K562 (cell line): ENCODE results near the gene SCYGR5.
"Not testable (repeated sequence)": the region's sequence is repeated elsewhere in the genome, so short reads cannot be mapped to it uniquely, and the experiment has no call there.

Experiments
- GATA2 ChIP-seq: sonication (generic); formaldehyde crosslinking; IDR thresholded peaks from 2 replicates; pipeline ENCODE4 v1.4.0; 2020; ENCODE audit warnings: mild to moderate bottlenecking, missing genetic modification reagents
- NFE2 ChIP-seq: IDR thresholded peaks from 2 replicates; pipeline ENCODE4 v1.6.1; 2014; ENCODE audit warnings: antibody characterized with exemption, low read depth
- PTBP1 ChIP-seq: fragments of 200-400 bp; formaldehyde crosslinking; IDR thresholded peaks from 2 replicates; pipeline ENCODE4 v1.6.1; 2017; ENCODE audit warnings: low read depth, low read length
- RBM39 ChIP-seq: fragments of 200-400 bp; formaldehyde crosslinking; optimal IDR thresholded peaks from 2 replicates; pipeline ENCODE3; 2018; ENCODE audit warnings: low read depth, low read length
- RCOR1 ChIP-seq, 2 experiments: IDR thresholded peaks; 2 replicates each; pipeline ENCODE4 v1.6.1; 2012; ENCODE audit warnings: low read depth in 2 of 2, low read length in 2 of 2, borderline replicate concordance in 1 of 2, improper control_type of control experiment in 1 of 2
- SMAD1 ChIP-seq: fragments of 150-350 bp; IDR thresholded peaks from 2 replicates; pipeline ENCODE4 v1.6.1; 2014; ENCODE audit warnings: low read length, low read depth; ENCODE audit not compliant: partially characterized antibody
- SRSF9 ChIP-seq: fragments of 200-400 bp; formaldehyde crosslinking; IDR thresholded peaks from 2 replicates; pipeline ENCODE4 v1.6.1; 2017; ENCODE audit warnings: low read depth, low read length, borderline replicate concordance
- YY1 ChIP-seq, 3 experiments: IDR thresholded peaks; 2 replicates each; pipeline ENCODE4 v1.6.1; 2011; ENCODE audit warnings: low read length in 2 of 3, mild to moderate bottlenecking in 2 of 3, moderate library complexity in 2 of 3, borderline replicate concordance in 1 of 3, control low read depth in 1 of 3, low read depth in 1 of 3; ENCODE audit not compliant: insufficient read depth in 3 of 3, insufficient replicate concordance in 2 of 3, control insufficient read depth in 1 of 3, insufficient read length in 1 of 3; ENCODE audit errors: extremely low read depth in 1 of 3
- ZNF436 ChIP-seq: fragments of 250-450, 450-650 bp; sonication (Bioruptor Pico); formaldehyde crosslinking; IDR thresholded peaks from 2 replicates; pipeline ENCODE4 v1.7.0; 2020; ENCODE audit warnings: mild to moderate bottlenecking
- TF ChIP-seq, protein P1 (sequence below): IDR thresholded peaks from 3 replicates; pipeline ENCODE4 v1.6.1; 2011; ENCODE audit warnings: borderline replicate concordance, mild to moderate bottlenecking, moderate library complexity; ENCODE audit not compliant: insufficient read length; ENCODE audit errors: extremely low read depth
- TF ChIP-seq, protein P2 (sequence below): IDR thresholded peaks from 3 replicates; pipeline ENCODE4 v1.6.1; 2011; ENCODE audit warnings: borderline replicate concordance, mild to moderate bottlenecking; ENCODE audit not compliant: insufficient read length, insufficient read depth
- TF ChIP-seq, protein P3 (sequence below): fragments of 450-650 bp; IDR thresholded peaks from 2 replicates; pipeline ENCODE4 v1.6.1; 2016; ENCODE audit warnings: low read depth, mild to moderate bottlenecking, moderate library complexity
- TF ChIP-seq, protein P4 (sequence below): sonication (generic); formaldehyde crosslinking; IDR thresholded peaks from 2 replicates; pipeline ENCODE4 v1.9.0; 2022; ENCODE audit warnings: mild to moderate bottlenecking, missing genetic modification reagents
- TF ChIP-seq, protein P5 (sequence below): sonication (generic); formaldehyde crosslinking; IDR thresholded peaks from 2 replicates; pipeline ENCODE4 v1.8.1; 2023; ENCODE audit warnings: missing genetic modification reagents, mild to moderate bottlenecking, borderline replicate concordance

DNA sequence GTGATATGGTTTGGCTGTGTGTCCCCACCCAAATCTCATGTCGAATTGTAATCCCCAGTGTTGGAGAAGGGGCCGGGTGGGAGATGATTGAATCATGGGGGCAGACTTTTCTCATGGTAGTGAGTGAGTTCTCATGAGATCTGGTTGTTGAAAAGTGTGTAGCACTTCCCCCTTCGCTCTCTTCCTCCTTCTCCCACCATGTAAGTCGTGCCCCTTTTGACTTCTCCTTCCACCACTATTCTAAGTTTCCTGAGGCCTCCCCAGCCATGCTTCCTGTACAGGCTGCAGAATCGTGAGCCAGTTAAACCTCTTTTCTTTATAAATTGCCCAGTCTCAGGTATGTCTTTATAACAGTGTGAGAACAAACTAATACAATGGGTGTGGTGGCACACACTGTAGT, 7.0 kb downstream of the SCYGR5 start:
- TF ChIP-seq, protein P1, sequence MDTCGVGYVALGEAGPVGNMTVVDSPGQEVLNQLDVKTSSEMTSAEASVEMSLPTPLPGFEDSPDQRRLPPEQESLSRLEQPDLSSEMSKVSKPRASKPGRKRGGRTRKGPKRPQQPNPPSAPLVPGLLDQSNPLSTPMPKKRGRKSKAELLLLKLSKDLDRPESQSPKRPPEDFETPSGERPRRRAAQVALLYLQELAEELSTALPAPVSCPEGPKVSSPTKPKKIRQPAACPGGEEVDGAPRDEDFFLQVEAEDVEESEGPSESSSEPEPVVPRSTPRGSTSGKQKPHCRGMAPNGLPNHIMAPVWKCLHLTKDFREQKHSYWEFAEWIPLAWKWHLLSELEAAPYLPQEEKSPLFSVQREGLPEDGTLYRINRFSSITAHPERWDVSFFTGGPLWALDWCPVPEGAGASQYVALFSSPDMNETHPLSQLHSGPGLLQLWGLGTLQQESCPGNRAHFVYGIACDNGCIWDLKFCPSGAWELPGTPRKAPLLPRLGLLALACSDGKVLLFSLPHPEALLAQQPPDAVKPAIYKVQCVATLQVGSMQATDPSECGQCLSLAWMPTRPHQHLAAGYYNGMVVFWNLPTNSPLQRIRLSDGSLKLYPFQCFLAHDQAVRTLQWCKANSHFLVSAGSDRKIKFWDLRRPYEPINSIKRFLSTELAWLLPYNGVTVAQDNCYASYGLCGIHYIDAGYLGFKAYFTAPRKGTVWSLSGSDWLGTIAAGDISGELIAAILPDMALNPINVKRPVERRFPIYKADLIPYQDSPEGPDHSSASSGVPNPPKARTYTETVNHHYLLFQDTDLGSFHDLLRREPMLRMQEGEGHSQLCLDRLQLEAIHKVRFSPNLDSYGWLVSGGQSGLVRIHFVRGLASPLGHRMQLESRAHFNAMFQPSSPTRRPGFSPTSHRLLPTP, result not testable (repeated sequence)
- TF ChIP-seq NFE2; RCOR1 (IDR thresholded peaks at IDR 0.05; ENCODE audit: borderline replicate concordance in 1 of 2, low read depth in 2 of 2, low read length in 2 of 2); SRSF9; RBM39; ZNF436 (CRISPR knock-in tag); PTBP1; SMAD1; GATA2 (CRISPR knock-in tag); YY1 (IDR thresholded peaks at IDR 0.05; ENCODE audit: borderline replicate concordance in 1 of 3, control insufficient read depth in 1 of 3, extremely low read depth in 1 of 3, insufficient read depth in 3 of 3, insufficient read length in 1 of 3, insufficient replicate concordance in 2 of 3, low read depth in 1 of 3, low read length in 2 of 3): not testable (repeated sequence)
- TF ChIP-seq, protein P2, sequence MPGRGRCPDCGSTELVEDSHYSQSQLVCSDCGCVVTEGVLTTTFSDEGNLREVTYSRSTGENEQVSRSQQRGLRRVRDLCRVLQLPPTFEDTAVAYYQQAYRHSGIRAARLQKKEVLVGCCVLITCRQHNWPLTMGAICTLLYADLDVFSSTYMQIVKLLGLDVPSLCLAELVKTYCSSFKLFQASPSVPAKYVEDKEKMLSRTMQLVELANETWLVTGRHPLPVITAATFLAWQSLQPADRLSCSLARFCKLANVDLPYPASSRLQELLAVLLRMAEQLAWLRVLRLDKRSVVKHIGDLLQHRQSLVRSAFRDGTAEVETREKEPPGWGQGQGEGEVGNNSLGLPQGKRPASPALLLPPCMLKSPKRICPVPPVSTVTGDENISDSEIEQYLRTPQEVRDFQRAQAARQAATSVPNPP, result not testable (repeated sequence)
- TF ChIP-seq, protein P3, sequence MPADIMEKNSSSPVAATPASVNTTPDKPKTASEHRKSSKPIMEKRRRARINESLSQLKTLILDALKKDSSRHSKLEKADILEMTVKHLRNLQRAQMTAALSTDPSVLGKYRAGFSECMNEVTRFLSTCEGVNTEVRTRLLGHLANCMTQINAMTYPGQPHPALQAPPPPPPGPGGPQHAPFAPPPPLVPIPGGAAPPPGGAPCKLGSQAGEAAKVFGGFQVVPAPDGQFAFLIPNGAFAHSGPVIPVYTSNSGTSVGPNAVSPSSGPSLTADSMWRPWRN, result not testable (repeated sequence)
- TF ChIP-seq, protein P4, sequence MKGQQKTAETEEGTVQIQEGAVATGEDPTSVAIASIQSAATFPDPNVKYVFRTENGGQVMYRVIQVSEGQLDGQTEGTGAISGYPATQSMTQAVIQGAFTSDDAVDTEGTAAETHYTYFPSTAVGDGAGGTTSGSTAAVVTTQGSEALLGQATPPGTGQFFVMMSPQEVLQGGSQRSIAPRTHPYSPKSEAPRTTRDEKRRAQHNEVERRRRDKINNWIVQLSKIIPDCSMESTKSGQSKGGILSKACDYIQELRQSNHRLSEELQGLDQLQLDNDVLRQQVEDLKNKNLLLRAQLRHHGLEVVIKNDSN (CRISPR knock-in tag), result not testable (repeated sequence)
- TF ChIP-seq, protein P5, sequence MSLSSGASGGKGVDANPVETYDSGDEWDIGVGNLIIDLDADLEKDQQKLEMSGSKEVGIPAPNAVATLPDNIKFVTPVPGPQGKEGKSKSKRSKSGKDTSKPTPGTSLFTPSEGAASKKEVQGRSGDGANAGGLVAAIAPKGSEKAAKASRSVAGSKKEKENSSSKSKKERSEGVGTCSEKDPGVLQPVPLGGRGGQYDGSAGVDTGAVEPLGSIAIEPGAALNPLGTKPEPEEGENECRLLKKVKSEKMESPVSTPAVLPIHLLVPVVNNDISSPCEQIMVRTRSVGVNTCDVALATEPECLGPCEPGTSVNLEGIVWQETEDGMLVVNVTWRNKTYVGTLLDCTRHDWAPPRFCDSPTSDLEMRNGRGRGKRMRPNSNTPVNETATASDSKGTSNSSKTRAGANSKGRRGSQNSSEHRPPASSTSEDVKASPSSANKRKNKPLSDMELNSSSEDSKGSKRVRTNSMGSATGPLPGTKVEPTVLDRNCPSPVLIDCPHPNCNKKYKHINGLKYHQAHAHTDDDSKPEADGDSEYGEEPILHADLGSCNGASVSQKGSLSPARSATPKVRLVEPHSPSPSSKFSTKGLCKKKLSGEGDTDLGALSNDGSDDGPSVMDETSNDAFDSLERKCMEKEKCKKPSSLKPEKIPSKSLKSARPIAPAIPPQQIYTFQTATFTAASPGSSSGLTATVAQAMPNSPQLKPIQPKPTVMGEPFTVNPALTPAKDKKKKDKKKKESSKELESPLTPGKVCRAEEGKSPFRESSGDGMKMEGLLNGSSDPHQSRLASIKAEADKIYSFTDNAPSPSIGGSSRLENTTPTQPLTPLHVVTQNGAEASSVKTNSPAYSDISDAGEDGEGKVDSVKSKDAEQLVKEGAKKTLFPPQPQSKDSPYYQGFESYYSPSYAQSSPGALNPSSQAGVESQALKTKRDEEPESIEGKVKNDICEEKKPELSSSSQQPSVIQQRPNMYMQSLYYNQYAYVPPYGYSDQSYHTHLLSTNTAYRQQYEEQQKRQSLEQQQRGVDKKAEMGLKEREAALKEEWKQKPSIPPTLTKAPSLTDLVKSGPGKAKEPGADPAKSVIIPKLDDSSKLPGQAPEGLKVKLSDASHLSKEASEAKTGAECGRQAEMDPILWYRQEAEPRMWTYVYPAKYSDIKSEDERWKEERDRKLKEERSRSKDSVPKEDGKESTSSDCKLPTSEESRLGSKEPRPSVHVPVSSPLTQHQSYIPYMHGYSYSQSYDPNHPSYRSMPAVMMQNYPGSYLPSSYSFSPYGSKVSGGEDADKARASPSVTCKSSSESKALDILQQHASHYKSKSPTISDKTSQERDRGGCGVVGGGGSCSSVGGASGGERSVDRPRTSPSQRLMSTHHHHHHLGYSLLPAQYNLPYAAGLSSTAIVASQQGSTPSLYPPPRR, result not testable (repeated sequence)
